PFSK-1 (cell line): ENCODE data around the gene NDRG2.

Experiments used
- FOXP2 ChIP-seq: optimal IDR thresholded peaks from 2 replicates; pipeline ENCODE3; 2011; ENCODE audit warnings: borderline replicate concordance, control low read depth, inconsistent platforms; ENCODE audit not compliant: insufficient read depth; ENCODE audit errors: extremely low read length, extremely low read depth
- POLR2AphosphoS5 ChIP-seq: IDR thresholded peaks from 2 replicates; pipeline ENCODE4 v1.6.1; 2012; ENCODE audit warnings: low read depth, mild to moderate bottlenecking, control low read depth, low read length, moderate library complexity
- REST ChIP-seq, 2 experiments: IDR thresholded peaks; 2 replicates each; pipeline versions ENCODE4 v1.6.1 to v1.8.0; 2011 to 2012; ENCODE audit warnings: low read depth in 2 of 2, low read length in 2 of 2, control low read depth in 1 of 2, inconsistent platforms in 1 of 2, mild to moderate bottlenecking in 1 of 2, moderate library complexity in 1 of 2; ENCODE audit not compliant: insufficient read depth in 1 of 2
- SIN3A ChIP-seq: IDR thresholded peaks from 2 replicates; pipeline ENCODE4 v1.6.1; 2012; ENCODE audit warnings: mild to moderate bottlenecking, low read length, moderate library complexity, borderline replicate concordance; ENCODE audit not compliant: insufficient read depth
- TAF1 ChIP-seq: IDR thresholded peaks from 2 replicates; pipeline ENCODE4 v1.6.1; 2012; ENCODE audit warnings: low read length, control low read depth, borderline replicate concordance; ENCODE audit not compliant: insufficient read depth

GRCh38 chr14:20997115-20997514 is 27.7 kb downstream of the NDRG2 start:
- TF ChIP-seq REST (IDR thresholded peaks at IDR 0.05; ENCODE audit: insufficient read depth in 1 of 2, low read depth in 2 of 2, low read length in 2 of 2) (no peak), TAF1 (no peak), POLR2AphosphoS5 (no peak), SIN3A (no peak), FOXP2 (no peak)
